HCT116 (cell line): ENCODE results near the gene CES4A. TPM values are rescaled to one million over a fixed set of nuclear protein-coding genes. Genes with fewer than 3 reads are reported as not detected.

Experiments
- ATAC-seq: fragments of 200-7000 bp; cut with Tn5 transposase; 2 replicates; pipeline ENCODE4 v1.9.1; 2020; ENCODE audit warnings: mild to moderate bottlenecking, moderate library complexity
- BruUV-seq: library from RNA; stranded (reverse); fragments of 400-500 nt; replicated peaks from 2 replicates; lab custom pipeline; 2021; lab: Mats Ljungman, UMichigan
- CTCF ChIA-PET: fragments of 300-600 bp; sonication (Branson Sonifier 250); formaldehyde crosslinking; loops from one replicate; lab custom pipeline; 2021; ENCODE audit warnings: antibody characterized with exemption; lab: Charles Lee
- POLR2A ChIA-PET: fragments of 300-600, 350-600 bp; sonication (Branson Sonifier 250); formaldehyde crosslinking; loops from one replicate; lab custom pipeline; 2021; ENCODE audit warnings: antibody characterized with exemption; lab: Charles Lee
- RAD21 ChIA-PET, 2 experiments: fragments of 300-600 bp; sonication (Branson Sonifier 250); formaldehyde crosslinking; loops; one replicate each; lab custom pipeline; 2023; ENCODE audit warnings: low total read pairs in 2 of 2; ENCODE audit not compliant: uncharacterized antibody in 2 of 2, unreplicated experiment in 2 of 2, low non-redundant PET in 1 of 2; lab: Charles Lee
- DNase-seq: peaks from one replicate; pipeline ENCODE4 v3.0.0-alpha.2; 2010; ENCODE audit warnings: low read depth, low spot score
- H2AFZ ChIP-seq: fragments of 200-600 bp; shearing (Covaris generic), sonication (generic); 2 replicates; pipeline ENCODE4 v1.6.1; 2017; ENCODE audit warnings: low read depth, mixed run types, mixed read lengths, antibody characterized with exemption, low read length; ENCODE audit not compliant: poor library complexity, severe bottlenecking
- H3K27ac ChIP-seq: 2 replicates; pipeline ENCODE4 v1.5.1; 2012; ENCODE audit warnings: low read depth, low read length
- H3K27me3 ChIP-seq: fragments of 200-600 bp; sonication (generic); 2 replicates; pipeline ENCODE4 v1.6.1; 2016; ENCODE audit warnings: mixed run types, low read length, mixed read lengths; ENCODE audit not compliant: insufficient read depth
- H3K36me3 ChIP-seq, 2 experiments: fragments of 200-500 bp in 1 of 2; fragments of 200-600 bp in 1 of 2; sonication (Bioruptor generic) in 1 of 2; sonication (generic) in 1 of 2; 2 replicates each; pipeline versions ENCODE4 v1.5.1 to v1.6.1; 2014 to 2016; ENCODE audit warnings: low read length in 2 of 2, inconsistent platforms in 1 of 2, mixed read lengths in 1 of 2, mixed run types in 1 of 2; ENCODE audit not compliant: insufficient read depth in 2 of 2, control insufficient read depth in 1 of 2
- H3K4me1 ChIP-seq, 2 experiments: fragments of 200-600 bp in 1 of 2; sonication (generic) in 1 of 2; 2 replicates each; pipeline versions ENCODE4 v1.5.1 to v1.6.1; 2012 to 2017; ENCODE audit warnings: low read length in 2 of 2, inconsistent platforms in 1 of 2, mild to moderate bottlenecking in 1 of 2, mixed read lengths in 1 of 2, mixed run types in 1 of 2, moderate library complexity in 1 of 2; ENCODE audit not compliant: insufficient read depth in 2 of 2, control insufficient read depth in 1 of 2
- H3K4me2 ChIP-seq: fragments of 200-600 bp; sonication (generic); 2 replicates; pipeline ENCODE4 v1.6.1; 2017; ENCODE audit warnings: mixed run types, low read length, mixed read lengths
- H3K4me3 ChIP-seq, 2 experiments: fragments of 200-600 bp in 1 of 2; sonication (generic) in 1 of 2; replicated peaks in 1 of 2; 2 replicates each; pipeline ENCODE4 v1.5.1; 2011 to 2016; ENCODE audit warnings: low read length in 2 of 2, control low read depth in 1 of 2, low read depth in 1 of 2, mild to moderate bottlenecking in 1 of 2, mixed read lengths in 1 of 2, mixed run types in 1 of 2
- H3K79me2 ChIP-seq: fragments of 200-600 bp; sonication (generic); 2 replicates; pipeline ENCODE4 v1.6.1; 2017; ENCODE audit warnings: mild to moderate bottlenecking, mixed run types, low read length, moderate library complexity, mixed read lengths; ENCODE audit not compliant: insufficient read depth
- H3K9ac ChIP-seq: fragments of 200-600 bp; sonication (generic); 2 replicates; pipeline ENCODE4 v1.6.1; 2016; ENCODE audit warnings: low read length, mixed read lengths
- H3K9me2 ChIP-seq: fragments of 200-600 bp; sonication (generic), shearing (Covaris generic); 2 replicates; pipeline ENCODE4 v1.6.1; 2017; ENCODE audit warnings: mixed run types, mild to moderate bottlenecking, moderate library complexity; ENCODE audit not compliant: insufficient read depth
- H3K9me3 ChIP-seq, 2 experiments: fragments of 200-500 bp in 1 of 2; fragments of 200-600 bp in 1 of 2; sonication (Bioruptor generic) in 1 of 2; sonication (generic) in 1 of 2; 2 replicates each; pipeline ENCODE4 v1.6.1; 2014 to 2017; ENCODE audit warnings: low read length in 2 of 2, mixed read lengths in 2 of 2, inconsistent platforms in 1 of 2, low read depth in 1 of 2, mild to moderate bottlenecking in 1 of 2, mixed run types in 1 of 2, moderate library complexity in 1 of 2; ENCODE audit not compliant: control insufficient read depth in 1 of 2, insufficient read depth in 1 of 2
- H4K20me1 ChIP-seq: fragments of 200-600 bp; sonication (generic), shearing (Covaris generic); 2 replicates; pipeline ENCODE4 v1.6.1; 2017; ENCODE audit warnings: mixed run types, mild to moderate bottlenecking, moderate library complexity; ENCODE audit not compliant: insufficient read depth
- EGR1 ChIP-seq: IDR thresholded peaks from 2 replicates; pipeline ENCODE4 v1.6.1; 2012; ENCODE audit warnings: low read depth
- ELF1 ChIP-seq: IDR thresholded peaks from 2 replicates; pipeline ENCODE4 v1.6.1; 2012; ENCODE audit warnings: low read depth, borderline replicate concordance
- FOSL1 ChIP-seq: IDR thresholded peaks from 2 replicates; pipeline ENCODE4 v1.6.1; 2012; ENCODE audit warnings: low read depth
- MAX ChIP-seq: IDR thresholded peaks from 2 replicates; pipeline ENCODE4 v1.6.1; 2012
- RAD21 ChIP-seq: IDR thresholded peaks from 2 replicates; pipeline ENCODE4 v1.6.1; 2012; ENCODE audit warnings: low read depth, mild to moderate bottlenecking
- SIN3A ChIP-seq: IDR thresholded peaks from 2 replicates; pipeline ENCODE4 v1.6.1; 2012; ENCODE audit warnings: low read depth
- SP1 ChIP-seq: IDR thresholded peaks from 2 replicates; pipeline ENCODE4 v1.6.1; 2012; ENCODE audit warnings: low read depth
- SRF ChIP-seq: IDR thresholded peaks from 2 replicates; pipeline ENCODE4 v1.6.1; 2012; ENCODE audit warnings: low read depth
- TCF7L2 ChIP-seq: IDR thresholded peaks from 2 replicates; pipeline ENCODE4 v1.7.0; 2011; ENCODE audit warnings: borderline replicate concordance, inconsistent platforms; ENCODE audit not compliant: insufficient read depth, insufficient read length; ENCODE audit errors: extremely low read depth
- YY1 ChIP-seq: IDR thresholded peaks from 2 replicates; pipeline ENCODE4 v1.6.1; 2011; ENCODE audit warnings: low read length, low read depth, moderate library complexity, mild to moderate bottlenecking; ENCODE audit not compliant: insufficient replicate concordance; ENCODE audit errors: extremely low read depth
- ZBTB33 ChIP-seq: IDR thresholded peaks from 2 replicates; pipeline ENCODE4 v1.6.1; 2011; ENCODE audit warnings: mild to moderate bottlenecking, low read length, moderate library complexity; ENCODE audit not compliant: insufficient replicate concordance; ENCODE audit errors: extremely low read depth
- ZFX ChIP-seq: fragments of 450-650 bp; IDR thresholded peaks from 2 replicates; pipeline ENCODE4 v1.6.1; 2017
- ZNF274 ChIP-seq: fragments of 200-500 bp; sonication (Bioruptor generic); IDR thresholded peaks from 2 replicates; pipeline ENCODE4 v1.6.1; 2014; ENCODE audit warnings: mild to moderate bottlenecking, low read depth, low read length, inconsistent platforms
- intact Hi-C: fragments of 100-400 bp; cut with micrococcal nuclease; formaldehyde crosslinking; loops from 2 replicates; pipeline ENCODE4 v1.10.0; 2022
- total RNA-seq: library from RNA; stranded (reverse); gene quantifications from one replicate; pipeline ENCODE4 v1.2.1, GENCODE V29; 2021; ENCODE audit not compliant: unreplicated experiment

CES4A gene
- total RNA-seq, 1 experiment from 2014 or later, result not detected

GRCh38 chr16:66979011-66979717, 9.2 kb upstream of the CES4A start:
- no peaks in the 10 kb centered on the region for H4K20me1 ChIP-seq
- H3K79me2 ChIP-seq, result no peaks in the 10 kb centered on the region
- no peaks in the 10 kb centered on the region for H3K9me2 ChIP-seq
- H3K4me1 ChIP-seq, result peaks cover 6 to 23% of the 10 kb centered on the region in 2 experiments; a peak in 3 of 4 replicates
- H3K4me2 ChIP-seq, result peak overlapping the region; percentile 30
- no peak overlapping the region for H3K9ac ChIP-seq
- no peaks in the 10 kb centered on the region for H3K36me3 ChIP-seq
- peak; percentile 44 for ATAC-seq
- ChIA-PET RAD21 (no interaction called here), CTCF (interaction anchor here (1.3 to 1.9 kb wide), 3 partner anchors 39 to 206 kb away, joined by 3 to 7 read pairs (median 5); no protein-coding TSS in a partner anchor), POLR2A (no interaction called here)
- no peaks in the 10 kb centered on the region for H3K9me3 ChIP-seq
- TF ChIP-seq EGR1, result no peak; the same call in 1 of the 2 replicates
- no peak for TF ChIP-seq SRF
- TF ChIP-seq FOSL1, result no peak
- no peak for TF ChIP-seq ELF1
- no peak for TF ChIP-seq MAX
- TF ChIP-seq ZNF274, result no peak
- TF ChIP-seq SIN3A, result no peak
- TF ChIP-seq ZFX, result no peak
- TF ChIP-seq RAD21, result no peak
- H3K27ac ChIP-seq, result no peak overlapping the region; the same call in 1 of the 2 replicates
- H3K27me3 ChIP-seq, result no peaks in the 10 kb centered on the region
- BruUV-seq, result no TSS peak
- H3K4me3 ChIP-seq, result no peak overlapping the region
- no peak overlapping the region for H2AFZ ChIP-seq
- intact Hi-C loops, result no loop called here
- DNase-seq, result no peak

GRCh38 chr16:66983033-66983432, 5.4 kb upstream of the CES4A start:
- Histone ChIP-seq H3K9me3 (no peaks in the 10 kb centered on the region), H3K79me2 (no peaks in the 10 kb centered on the region), H3K27ac (no peak overlapping the region), H2AFZ (no peak overlapping the region), H3K36me3 (no peaks in the 10 kb centered on the region), H3K27me3 (no peaks in the 10 kb centered on the region), H3K9ac (no peak overlapping the region), H3K4me3 (no peak overlapping the region), H3K4me1 (peaks cover 6 to 16% of the 10 kb centered on the region in 2 experiments; a peak in 3 of 4 replicates), H3K9me2 (no peaks in the 10 kb centered on the region), H4K20me1 (no peaks in the 10 kb centered on the region), H3K4me2 (no peak overlapping the region)
- CTCF ChIA-PET, result no interaction called here
- RAD21 ChIA-PET, result no interaction called here
- DNase-seq, result no peak
- POLR2A ChIA-PET, result no interaction called here
- no peak for TF ChIP-seq YY1
- TF ChIP-seq FOSL1, result no peak
- no peak for TF ChIP-seq SRF
- TF ChIP-seq ZBTB33, result no peak
- no peak for TF ChIP-seq SIN3A
- no peak for TF ChIP-seq SP1
- no peak for TF ChIP-seq EGR1
- TF ChIP-seq TCF7L2, result no peak
- no TSS peak for BruUV-seq
- ATAC-seq, result no peak
- intact Hi-C loops, result no loop called here
